ENCODE data around the gene NLRC5. TPM values are rescaled to one million over a fixed set of nuclear protein-coding genes. Genes with fewer than 3 reads are reported as not detected.

Gene NLRC5
- total RNA-seq, 5 donors from 2014 or later (not counting 1 experiment from before 2014, with no cell fraction given): 390 to 711 (median 496) TPM

GRCh38 chr16:57017251-57017650 is 27.9 kb downstream of the NLRC5 start:
- no peak for ATAC-seq (replicated peaks in 1 of 4)
- Mint-ChIP-seq H3K4me1 (peaks cover 87 to 93% (median 88%) of the 10 kb centered on the region in 3 donors), H3K9me3 (no peaks in the 10 kb centered on the region), H3K27ac (peak overlapping the region; percentile 98), H3K4me3 (peak overlapping the region in 1 of 3 donors; percentile 48), H3K27me3 (no peaks in the 10 kb centered on the region), H3K36me3 (peaks cover 60% of the 10 kb centered on the region)
- no peak for DNase-seq
- Histone ChIP-seq H3K4me3 (ENCODE audit: control insufficient read depth in 1 of 2, extremely low read depth in 1 of 2, low read length in 1 of 2) (no peak overlapping the region), H3K4me1 (ENCODE audit: control insufficient read depth in 1 of 2, extremely low read depth in 1 of 2, insufficient read depth in 2 of 2, low read length in 2 of 2) (peaks cover 41 to 77% of the 10 kb centered on the region in 2 experiments), H3K9me3 (no peaks in the 10 kb centered on the region), H3K27ac (ENCODE audit: low read length) (peak overlapping the region; percentile 56), H3K36me3 (ENCODE audit: control insufficient read depth in 2 of 2, extremely low read depth in 1 of 2, insufficient read depth in 1 of 2, low read length in 1 of 2) (peaks cover 21 to 65% of the 10 kb centered on the region in 2 donors), H3K27me3 (replicated peaks in 1 of 2; ENCODE audit: control insufficient read depth in 2 of 2, extremely low read depth in 1 of 2, insufficient read depth in 2 of 2, low read length in 1 of 2) (no peaks in the 10 kb centered on the region)
- ChIA-PET POLR2A (no interaction called here), CTCF (no interaction called here)
- no CpG with 5 or more reads among the region's 1 CpG for WGBS (ENCODE audit: insufficient coverage)

GRCh38 chr16:57019746-57020145 is 30.4 kb downstream of the NLRC5 start:
- Histone ChIP-seq H3K36me3 (ENCODE audit: control insufficient read depth in 2 of 2, extremely low read depth in 1 of 2, insufficient read depth in 1 of 2, low read length in 1 of 2) (peaks cover 21 to 86% of the 10 kb centered on the region in 2 donors), H3K27me3 (replicated peaks in 1 of 2; ENCODE audit: control insufficient read depth in 2 of 2, extremely low read depth in 1 of 2, insufficient read depth in 2 of 2, low read length in 1 of 2) (no peaks in the 10 kb centered on the region), H3K4me3 (ENCODE audit: control insufficient read depth in 1 of 2, extremely low read depth in 1 of 2, low read length in 1 of 2) (no peak overlapping the region), H3K9me3 (no peaks in the 10 kb centered on the region), H3K27ac (ENCODE audit: low read length) (peak overlapping the region; percentile 31), H3K4me1 (ENCODE audit: control insufficient read depth in 1 of 2, extremely low read depth in 1 of 2, insufficient read depth in 2 of 2, low read length in 2 of 2) (peaks cover 43 to 89% of the 10 kb centered on the region in 2 experiments)
- no peak for DNase-seq
- ChIA-PET POLR2A (interaction anchor here (0.6 to 1.5 kb wide), 2 partner anchors 13 to 88 kb away, joined by 3 read pairs; no protein-coding TSS in a partner anchor), CTCF (interaction anchor here in 1 of 2 donors (0.7 kb wide), 1 partner anchor 12 kb away, joined by 3 read pairs; no protein-coding TSS in a partner anchor)
- H3K27me3 Mint-ChIP-seq: no peaks in the 10 kb centered on the region
- H3K4me3 Mint-ChIP-seq: no peak overlapping the region
- peak overlapping the region; percentile 62 to 80 for H3K27ac Mint-ChIP-seq
- H3K9me3 Mint-ChIP-seq: no peaks in the 10 kb centered on the region
- H3K36me3 Mint-ChIP-seq: peaks cover 71% of the 10 kb centered on the region
- peaks cover 88 to 94% (median 89%) of the 10 kb centered on the region in 3 donors for H3K4me1 Mint-ChIP-seq
- no peak for ATAC-seq (replicated peaks in 1 of 4)
- WGBS (ENCODE audit: insufficient coverage): no CpG with 5 or more reads among the region's 2 CpGs

- peak overlapping the region in 1 of 3 donors; percentile 76 for H3K4me3 Mint-ChIP-seq
- Histone ChIP-seq H3K27ac (ENCODE audit: low read length) (no peak overlapping the region), H3K9me3 (no peaks in the 10 kb centered on the region), H3K4me3 (ENCODE audit: control insufficient read depth in 1 of 2, extremely low read depth in 1 of 2, low read length in 1 of 2) (no peak overlapping the region), H3K27me3 (replicated peaks in 1 of 2; ENCODE audit: control insufficient read depth in 2 of 2, extremely low read depth in 1 of 2, insufficient read depth in 2 of 2, low read length in 1 of 2) (no peaks in the 10 kb centered on the region), H3K36me3 (ENCODE audit: control insufficient read depth in 2 of 2, extremely low read depth in 1 of 2, insufficient read depth in 1 of 2, low read length in 1 of 2) (peaks cover 26 to 91% of the 10 kb centered on the region in 2 donors), H3K4me1 (ENCODE audit: control insufficient read depth in 1 of 2, extremely low read depth in 1 of 2, insufficient read depth in 2 of 2, low read length in 2 of 2) (peaks cover 37 to 89% of the 10 kb centered on the region in 2 experiments)
- DNase-seq: no peak
- no peaks in the 10 kb centered on the region for H3K27me3 Mint-ChIP-seq
- ChIA-PET POLR2A (interaction anchor here in 1 of 2 donors (0.5 to 1.5 kb wide), 2 partner anchors 14 to 89 kb away, joined by 3 read pairs; no protein-coding TSS in a partner anchor), CTCF (interaction anchor here (0.6 to 0.7 kb wide), 2 partner anchors 11 to 13 kb away, joined by 3 read pairs; no protein-coding TSS in a partner anchor)
- peak overlapping the region; percentile 93 to 95 for H3K27ac Mint-ChIP-seq
- H3K4me1 Mint-ChIP-seq: peaks cover 90 to 94% (median 91%) of the 10 kb centered on the region in 3 donors
- H3K36me3 Mint-ChIP-seq: peaks cover 76% of the 10 kb centered on the region
- WGBS (ENCODE audit: insufficient coverage): 100% methylated on average over 7 of the region's 8 CpGs
- H3K9me3 Mint-ChIP-seq: no peaks in the 10 kb centered on the region
- no peak for ATAC-seq (replicated peaks in 1 of 4)
These were observed 31.3 kb downstream of the NLRC5 start for GRCh38 chr16:57020651-57021050.

- Histone ChIP-seq H3K4me3 (ENCODE audit: control insufficient read depth in 1 of 2, extremely low read depth in 1 of 2, low read length in 1 of 2) (no peak overlapping the region), H3K4me1 (ENCODE audit: control insufficient read depth in 1 of 2, extremely low read depth in 1 of 2, insufficient read depth in 2 of 2, low read length in 2 of 2) (peaks cover 27 to 89% of the 10 kb centered on the region in 2 experiments), H3K36me3 (ENCODE audit: control insufficient read depth in 2 of 2, extremely low read depth in 1 of 2, insufficient read depth in 1 of 2, low read length in 1 of 2) (peaks cover 25 to 97% of the 10 kb centered on the region in 2 donors), H3K27ac (ENCODE audit: low read length) (peak overlapping the region; percentile 58), H3K27me3 (replicated peaks in 1 of 2; ENCODE audit: control insufficient read depth in 2 of 2, extremely low read depth in 1 of 2, insufficient read depth in 2 of 2, low read length in 1 of 2) (no peaks in the 10 kb centered on the region), H3K9me3 (no peaks in the 10 kb centered on the region)
- Mint-ChIP-seq H3K27ac (peak overlapping the region; percentile 93 to 95), H3K9me3 (no peaks in the 10 kb centered on the region), H3K4me3 (peak overlapping the region in 2 of 3 donors; percentile 17 to 76), H3K27me3 (no peaks in the 10 kb centered on the region), H3K4me1 (peaks cover 91 to 95% (median 93%) of the 10 kb centered on the region in 3 donors), H3K36me3 (peaks cover 75% of the 10 kb centered on the region)
- POLR2A ChIA-PET: interaction anchor here in 1 of 2 donors (0.6 kb wide), 2 partner anchors 23 to 75 kb away, joined by 3 read pairs; no protein-coding TSS in a partner anchor
- CTCF ChIA-PET: interaction anchor here in 1 of 2 donors (0.6 kb wide), 1 partner anchor 18 kb away, joined by 5 read pairs; no protein-coding TSS in a partner anchor
- DNase-seq: no peak
- no peak for ATAC-seq (replicated peaks in 1 of 4)
- WGBS (ENCODE audit: insufficient coverage): 98% methylated on average over 5 of the region's 6 CpGs
These were observed 32.4 kb downstream of the NLRC5 start for GRCh38 chr16:57021757-57022156.

GRCh38 chr16:57022445-57022844 is 33.1 kb downstream of the NLRC5 start:
- no peak for ATAC-seq (replicated peaks in 1 of 4)
- WGBS (ENCODE audit: insufficient coverage): 49% methylated on average over 7 of the region's 7 CpGs
- no peaks in the 10 kb centered on the region for H3K27me3 ChIP-seq (replicated peaks in 1 of 2; ENCODE audit: control insufficient read depth in 2 of 2, extremely low read depth in 1 of 2, insufficient read depth in 2 of 2, low read length in 1 of 2)
- DNase-seq: peak in 1 of 35 experiments; percentile 56
- no peaks in the 10 kb centered on the region for H3K27me3 Mint-ChIP-seq
- peaks cover 20 to 97% of the 10 kb centered on the region in 2 donors for H3K36me3 ChIP-seq (ENCODE audit: control insufficient read depth in 2 of 2, extremely low read depth in 1 of 2, insufficient read depth in 1 of 2, low read length in 1 of 2)
- no peaks in the 10 kb centered on the region for H3K9me3 Mint-ChIP-seq
- H3K4me1 ChIP-seq (ENCODE audit: control insufficient read depth in 1 of 2, extremely low read depth in 1 of 2, insufficient read depth in 2 of 2, low read length in 2 of 2): peaks cover 28 to 89% of the 10 kb centered on the region in 2 experiments
- peaks cover 91 to 95% (median 93%) of the 10 kb centered on the region in 3 donors for H3K4me1 Mint-ChIP-seq
- H3K4me3 ChIP-seq (ENCODE audit: control insufficient read depth in 1 of 2, extremely low read depth in 1 of 2, low read length in 1 of 2): no peak overlapping the region
- peak overlapping the region; percentile 32 to 76 (median 54) for H3K4me3 Mint-ChIP-seq
- H3K27ac Mint-ChIP-seq: peak overlapping the region; percentile 93 to 95
- H3K36me3 Mint-ChIP-seq: peaks cover 74% of the 10 kb centered on the region
- H3K27ac ChIP-seq (ENCODE audit: low read length): peak overlapping the region; percentile 58
- ChIA-PET POLR2A (interaction anchor here in 1 of 2 donors (0.6 kb wide), 1 partner anchor 30 kb away, joined by 3 read pairs; no protein-coding TSS in a partner anchor), CTCF (interaction anchor here in 1 of 2 donors (0.5 to 0.6 kb wide), 4 partner anchors 39 to 260 kb away, joined by 3 to 10 read pairs (median 4); no protein-coding TSS in a partner anchor)
- H3K9me3 ChIP-seq: no peaks in the 10 kb centered on the region

GRCh38 chr16:57023541-57024249 is 34.3 kb downstream of the NLRC5 start:
- POLR2A ChIA-PET: interaction anchor here in 1 of 2 donors (0.6 to 0.8 kb wide), 2 partner anchors 14 to 35 kb away, joined by 3 read pairs; partner anchors contain the start of gene NLRC5
- DNase-seq (peak; percentile 48 to 92 (median 82)), ATAC-seq (replicated peaks in 1 of 4) (peak; percentile 80 to 95 (median 88))
- WGBS (ENCODE audit: insufficient coverage): 50% methylated on average over 5 of the region's 8 CpGs
- Histone ChIP-seq H3K27me3 (replicated peaks in 1 of 2; ENCODE audit: control insufficient read depth in 2 of 2, extremely low read depth in 1 of 2, insufficient read depth in 2 of 2, low read length in 1 of 2) (no peaks in the 10 kb centered on the region), H3K36me3 (ENCODE audit: control insufficient read depth in 2 of 2, extremely low read depth in 1 of 2, insufficient read depth in 1 of 2, low read length in 1 of 2) (peaks cover 20 to 96% of the 10 kb centered on the region in 2 donors), H3K27ac (ENCODE audit: low read length) (peak overlapping the region; percentile 58), H3K9me3 (no peaks in the 10 kb centered on the region), H3K4me1 (ENCODE audit: control insufficient read depth in 1 of 2, extremely low read depth in 1 of 2, insufficient read depth in 2 of 2, low read length in 2 of 2) (peaks cover 34 to 92% of the 10 kb centered on the region in 2 experiments), H3K4me3 (ENCODE audit: control insufficient read depth in 1 of 2, extremely low read depth in 1 of 2, low read length in 1 of 2) (peak overlapping the region in 1 of 2 donors; percentile 11)
- Mint-ChIP-seq H3K4me3 (peak overlapping the region; percentile 25 to 76 (median 31)), H3K27me3 (no peaks in the 10 kb centered on the region), H3K36me3 (peaks cover 70% of the 10 kb centered on the region), H3K9me3 (no peaks in the 10 kb centered on the region), H3K4me1 (peaks cover 93 to 96% (median 94%) of the 10 kb centered on the region in 3 donors), H3K27ac (peak overlapping the region; percentile 93 to 95)
- CTCF ChIA-PET: interaction anchor here (0.5 to 1.5 kb wide), 10 partner anchors 9 to 552 kb away, joined by 3 to 5 read pairs (median 4); partner anchors contain the start of genes CETP (in 1 of the 2) and NLRC5 (in 1 of the 2)

Data from T-cell (primary cell).